K562 (cell line): ENCODE results near the gene CADPS2. TPM values are rescaled to one million over a fixed set of nuclear protein-coding genes. Genes with fewer than 3 reads are reported as not detected.

ENCODE experiments used
- ATAC-seq: fragments of 200-7000 bp; cut with Tn5 transposase; 3 replicates; pipeline ENCODE4 v1.9.1; 2020; ENCODE audit warnings: moderate library complexity
- BruUV-seq: library from RNA; stranded (reverse); fragments of 400-500 nt; replicated peaks from 2 replicates; lab custom pipeline; 2021; lab: Mats Ljungman, UMichigan
- CTCF ChIA-PET: fragments of 300-600 bp; formaldehyde crosslinking; extraction: SDS; loops from one replicate; lab custom pipeline; 2021; ENCODE audit warnings: low intra/inter-chr PET ratio; lab: Yijun Ruan, JAX
- POLR2A ChIA-PET: fragments of 300-600, 350-650 bp; sonication (Branson Sonifier 250); formaldehyde crosslinking; extraction: SDS; loops from one replicate; lab custom pipeline; 2021; ENCODE audit warnings: antibody characterized with exemption, inconsistent platforms; lab: Yijun Ruan, JAX
- DNase-seq, 4 experiments: peaks; one replicate each; pipeline versions ENCODE4 v3.0.0 to v3.0.0-alpha.2; 2011 to 2018; ENCODE audit warnings: low spot score in 3 of 4, mixed read lengths in 3 of 4; ENCODE audit errors: extremely low read depth in 1 of 4
- FAIRE-seq: peaks from 2 replicates; lab custom pipeline; 2011; peaks lifted over from hg19 to GRCh38; lab: Jason Lieb, UNC
- H2AFZ ChIP-seq: 2 replicates; pipeline ENCODE4 v1.6.0; 2011; ENCODE audit warnings: low read depth, low read length, control low read depth, inconsistent platforms
- H3K27ac ChIP-seq: fragments of 200-600 bp; 3 replicates; pipeline ENCODE4 v1.8.0; 2011; ENCODE audit warnings: low read depth, mild to moderate bottlenecking, control low read depth, inconsistent platforms, low read length, moderate library complexity, mixed read lengths; ENCODE audit errors: extremely low read depth
- H3K27me3 ChIP-seq, 2 experiments: fragments of 300-600 bp in 1 of 2; 2 replicates in 1 of 2; 3 replicates in 1 of 2; pipeline versions ENCODE4 v1.6.0 to v1.8.0; 2011; ENCODE audit warnings: inconsistent platforms in 2 of 2, low read length in 2 of 2, mild to moderate bottlenecking in 1 of 2, mixed read lengths in 1 of 2, moderate library complexity in 1 of 2; ENCODE audit not compliant: control insufficient read depth in 2 of 2, insufficient read depth in 2 of 2
- H3K36me3 ChIP-seq: fragments of 300-600 bp; 3 replicates; pipeline ENCODE4 v1.8.0; 2011; ENCODE audit warnings: mild to moderate bottlenecking, low read length, inconsistent platforms; ENCODE audit not compliant: control insufficient read depth, insufficient read depth
- H3K4me1 ChIP-seq, 2 experiments: fragments of 200-600 bp in 1 of 2; replicated peaks in 1 of 2; 2 replicates in 1 of 2; 3 replicates in 1 of 2; pipeline versions ENCODE4 v1.5.1 to v1.8.0; 2011; ENCODE audit warnings: inconsistent platforms in 2 of 2, low read length in 2 of 2, mild to moderate bottlenecking in 1 of 2, mixed read lengths in 1 of 2, moderate library complexity in 1 of 2; ENCODE audit not compliant: control insufficient read depth in 2 of 2, insufficient read depth in 2 of 2
- H3K4me2 ChIP-seq: 2 replicates; pipeline ENCODE4 v1.6.1; 2011; ENCODE audit warnings: low read length, control low read depth, inconsistent platforms, mixed read lengths; ENCODE audit not compliant: insufficient read depth
- H3K4me3 ChIP-seq: fragments of 200-600 bp; sonication (generic), shearing (Covaris generic); 2 replicates; pipeline ENCODE4 v1.5.1; 2016; ENCODE audit warnings: control low read depth, inconsistent platforms
- H3K79me2 ChIP-seq: fragments of 200-600 bp; 3 replicates; pipeline ENCODE4 v1.8.0; 2011; ENCODE audit warnings: low read length, inconsistent platforms; ENCODE audit not compliant: control insufficient read depth, insufficient read depth
- H3K9ac ChIP-seq, 2 experiments: 2 replicates each; pipeline versions ENCODE4 v1.6.0 to v1.6.1; 2011; ENCODE audit warnings: low read depth in 2 of 2, low read length in 2 of 2, control low read depth in 1 of 2, inconsistent platforms in 1 of 2, mild to moderate bottlenecking in 1 of 2, mixed read lengths in 1 of 2; ENCODE audit not compliant: insufficient read depth in 1 of 2
- H3K9me1 ChIP-seq: one replicate; pipeline ENCODE4 v1.6.0; 2011; ENCODE audit warnings: inconsistent platforms, mild to moderate bottlenecking, low read length, moderate library complexity; ENCODE audit not compliant: control insufficient read depth, insufficient read depth
- H3K9me3 ChIP-seq: replicated peaks from 2 replicates; pipeline ENCODE4 v1.5.1; 2011; ENCODE audit warnings: low read depth, low read length, inconsistent platforms; ENCODE audit not compliant: control insufficient read depth, insufficient read depth
- H4K20me1 ChIP-seq: replicated peaks from 2 replicates; pipeline ENCODE4 v1.6.1; 2011; ENCODE audit warnings: low read length, inconsistent platforms, mixed read lengths; ENCODE audit not compliant: control insufficient read depth, insufficient read depth
- BRF1 ChIP-seq: IDR thresholded peaks from 3 replicates; pipeline ENCODE4 v1.6.1; 2011; ENCODE audit warnings: borderline replicate concordance, mild to moderate bottlenecking; ENCODE audit not compliant: insufficient read length; ENCODE audit errors: extremely low read depth
- ERF ChIP-seq: fragments of 450-650 bp; formaldehyde crosslinking; IDR thresholded peaks from 2 replicates; pipeline ENCODE4 v1.4.0; 2020; ENCODE audit warnings: mild to moderate bottlenecking, mixed read lengths
- GATA2 ChIP-seq: sonication (generic); formaldehyde crosslinking; IDR thresholded peaks from 2 replicates; pipeline ENCODE4 v1.4.0; 2020; ENCODE audit warnings: mild to moderate bottlenecking, missing genetic modification reagents
- MAFF ChIP-seq: IDR thresholded peaks from 2 replicates; pipeline ENCODE4 v1.6.1; 2012; ENCODE audit warnings: low read length, improper control_type of control experiment
- RCOR1 ChIP-seq, 2 experiments: IDR thresholded peaks; 2 replicates each; pipeline ENCODE4 v1.6.1; 2012; ENCODE audit warnings: low read depth in 2 of 2, low read length in 2 of 2, borderline replicate concordance in 1 of 2, improper control_type of control experiment in 1 of 2
- RFX5 ChIP-seq: IDR thresholded peaks from 2 replicates; pipeline ENCODE4 v1.6.1; 2011; ENCODE audit warnings: low read depth, mild to moderate bottlenecking, improper control_type of control experiment, low read length
- SUPT5H ChIP-seq: fragments of 450-650 bp; IDR thresholded peaks from 2 replicates; pipeline ENCODE4 v1.6.1; 2016
- TGIF2 ChIP-seq: sonication (generic); formaldehyde crosslinking; IDR thresholded peaks from 2 replicates; pipeline ENCODE4 v1.8.1; 2022; ENCODE audit warnings: mild to moderate bottlenecking, missing genetic modification reagents, moderate library complexity
- ZNF311 ChIP-seq: fragments of 250-450 bp; sonication (Bioruptor Pico); IDR thresholded peaks from 2 replicates; pipeline ENCODE4 v1.4.0; 2020; ENCODE audit warnings: mild to moderate bottlenecking, moderate library complexity
- ZNF444 ChIP-seq: fragments of 250-450 bp; sonication (Bioruptor Pico); IDR thresholded peaks from 2 replicates; pipeline ENCODE4 v1.4.0; 2020; ENCODE audit warnings: mild to moderate bottlenecking, moderate library complexity
- in situ Hi-C: fragments of 300-500 bp; cut with MboI; formaldehyde crosslinking; loops from 4 replicates; pipeline ENCODE4 v1.15.0; 2018; ENCODE audit warnings: inconsistent platforms, mixed read lengths
- intact Hi-C: fragments of 100-400 bp; cut with micrococcal nuclease; formaldehyde crosslinking; loops from 2 replicates; pipeline ENCODE4 v1.14.2; 2022
- polyA plus RNA-seq, 8 experiments: library from polyadenylated mRNA; depleted of rRNA in 4 of 8; stranded (reverse) in 5 of 8; unstranded in 3 of 8; fragments of >200 nt; fragmentation: Nextera tagmentation in 2 of 8; fragmentation: Illumina TruSeq in 1 of 8; extraction: Ambion mirVana in 2 of 8; extraction: Trizol in 1 of 8; gene quantifications; 2 replicates each; pipeline versions ENCODE4 v1.2.1 to v1.2.3, GENCODE V29; 2011 to 2014; ENCODE audit warnings: inconsistent platforms in 1 of 8, missing spikeins in 1 of 8
- total RNA-seq, 7 experiments: library from RNA; depleted of rRNA in 6 of 7; stranded (reverse); fragments of >200 nt in 6 of 7; fragmentation: Illumina TruSeq in 2 of 7; extraction: Trizol in 2 of 7; gene quantifications; 2 replicates each; pipeline versions ENCODE4 v1.2.1 to v1.2.3, GENCODE V29; 2011 to 2021; ENCODE audit warnings: low replicate concordance in 1 of 7
- TF ChIP-seq, protein P1 (sequence below): IDR thresholded peaks from 2 replicates; pipeline ENCODE4 v1.6.1; 2011; ENCODE audit warnings: borderline replicate concordance, low read depth, mild to moderate bottlenecking, moderate library complexity, low read length; ENCODE audit not compliant: insufficient read depth, poor library complexity, severe bottlenecking
- TF ChIP-seq, protein P2 (sequence below): fragments of 250-450 bp; sonication (Bioruptor Pico); IDR thresholded peaks from 2 replicates; pipeline ENCODE4 v1.4.0; 2020; ENCODE audit warnings: borderline replicate concordance
- TF ChIP-seq, protein P3 (sequence below): sonication (generic); formaldehyde crosslinking; IDR thresholded peaks from 2 replicates; pipeline ENCODE4 v1.8.1; 2023; ENCODE audit warnings: missing genetic modification reagents, mild to moderate bottlenecking, borderline replicate concordance

CADPS2 gene
- total and polyA plus RNA-seq, 9 of the 15 experiments (the other 6 are each of a cell fraction or from before 2014, with no cell fraction given): 0.03 to 0.14 (median 0.04) TPM; not detected in 1

DNA sequence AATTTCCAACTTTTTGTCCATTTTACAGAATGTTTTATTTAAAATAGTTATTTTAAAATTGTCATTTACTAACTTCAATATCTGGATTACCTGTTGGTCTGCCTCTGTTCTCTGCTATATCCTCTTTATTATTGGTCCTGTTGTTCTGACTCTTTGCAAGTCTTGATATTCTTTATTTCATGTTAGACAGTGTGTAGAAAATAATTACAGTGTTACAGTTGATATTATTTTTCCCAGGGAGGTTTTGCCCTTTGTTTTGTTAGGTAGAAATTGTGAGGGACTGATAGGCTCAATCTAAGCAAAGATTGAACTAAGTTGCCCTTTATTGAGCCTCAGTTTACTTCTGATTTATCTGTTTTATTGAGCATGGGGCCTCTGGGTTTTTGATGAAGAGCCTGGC lies 49.4 kb upstream of the CADPS2 start (continued):
- TF ChIP-seq, protein P1, sequence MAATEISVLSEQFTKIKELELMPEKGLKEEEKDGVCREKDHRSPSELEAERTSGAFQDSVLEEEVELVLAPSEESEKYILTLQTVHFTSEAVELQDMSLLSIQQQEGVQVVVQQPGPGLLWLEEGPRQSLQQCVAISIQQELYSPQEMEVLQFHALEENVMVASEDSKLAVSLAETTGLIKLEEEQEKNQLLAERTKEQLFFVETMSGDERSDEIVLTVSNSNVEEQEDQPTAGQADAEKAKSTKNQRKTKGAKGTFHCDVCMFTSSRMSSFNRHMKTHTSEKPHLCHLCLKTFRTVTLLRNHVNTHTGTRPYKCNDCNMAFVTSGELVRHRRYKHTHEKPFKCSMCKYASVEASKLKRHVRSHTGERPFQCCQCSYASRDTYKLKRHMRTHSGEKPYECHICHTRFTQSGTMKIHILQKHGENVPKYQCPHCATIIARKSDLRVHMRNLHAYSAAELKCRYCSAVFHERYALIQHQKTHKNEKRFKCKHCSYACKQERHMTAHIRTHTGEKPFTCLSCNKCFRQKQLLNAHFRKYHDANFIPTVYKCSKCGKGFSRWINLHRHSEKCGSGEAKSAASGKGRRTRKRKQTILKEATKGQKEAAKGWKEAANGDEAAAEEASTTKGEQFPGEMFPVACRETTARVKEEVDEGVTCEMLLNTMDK: no peak
- no peak for TF ChIP-seq GATA2 (CRISPR knock-in tag)
- TF ChIP-seq SUPT5H: no peak
- no peak for TF ChIP-seq TGIF2
- TF ChIP-seq, all 486 proteins: peak for 0

DNA sequence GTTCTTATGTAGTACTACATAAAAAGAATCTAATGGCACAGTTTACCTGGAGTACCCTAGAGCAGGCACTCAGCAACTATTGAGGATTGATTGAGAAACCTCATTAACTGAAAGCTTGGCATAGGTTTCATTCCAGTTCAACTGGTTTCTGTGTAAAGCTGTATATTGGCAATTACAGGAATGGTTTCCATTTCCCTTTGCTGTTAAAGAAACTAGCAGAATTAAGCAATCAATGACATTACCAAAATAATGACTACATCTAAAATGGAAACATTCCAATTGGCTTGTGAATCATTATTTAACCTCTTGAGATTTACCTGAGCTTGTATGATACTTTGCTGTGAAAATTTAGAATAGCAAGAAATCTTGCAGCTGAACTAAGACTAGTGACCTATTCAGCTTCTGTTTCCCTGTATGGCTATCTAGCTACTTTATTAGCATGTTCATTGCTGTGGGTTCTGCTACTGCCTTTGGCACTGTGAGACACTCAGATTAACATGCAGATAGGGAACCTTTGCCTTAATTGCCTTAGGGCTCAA lies 33.5 kb upstream of the CADPS2 start:
- Histone ChIP-seq H3K27me3 (no peaks in the 10 kb centered on the region), H2AFZ (no peak overlapping the region), H4K20me1 (no peaks in the 10 kb centered on the region), H3K4me2 (no peak overlapping the region), H3K9me3 (0 out of 2 replicates have a peak, but pooled peaks cover 2% of the 10 kb centered on the region), H3K79me2 (no peaks in the 10 kb centered on the region), H3K36me3 (no peaks in the 10 kb centered on the region), H3K4me3 (no peak overlapping the region), H3K9ac (no peak overlapping the region), H3K9me1 (no peaks in the 10 kb centered on the region), H3K27ac (no peak overlapping the region), H3K4me1 (no peaks in the 10 kb centered on the region)
- no TSS peak for BruUV-seq
- ATAC-seq: no peak
- no peak for FAIRE-seq
- no peak for DNase-seq
- in situ Hi-C loops (no loop called here), intact Hi-C loops (no loop called here)
- ChIA-PET POLR2A (no interaction called here), CTCF (no interaction called here)
- TF ChIP-seq BRF1 (no peak), RFX5 (no peak), ZNF444 (CRISPR knock-in tag) (no peak), RCOR1 (IDR thresholded peaks at IDR 0.05; ENCODE audit: borderline replicate concordance in 1 of 2, low read depth in 2 of 2, low read length in 2 of 2) (no peak), MAFF (no peak), ERF (CRISPR knock-in tag) (no peak), ZNF311 (CRISPR knock-in tag) (no peak)
- TF ChIP-seq, protein P2, sequence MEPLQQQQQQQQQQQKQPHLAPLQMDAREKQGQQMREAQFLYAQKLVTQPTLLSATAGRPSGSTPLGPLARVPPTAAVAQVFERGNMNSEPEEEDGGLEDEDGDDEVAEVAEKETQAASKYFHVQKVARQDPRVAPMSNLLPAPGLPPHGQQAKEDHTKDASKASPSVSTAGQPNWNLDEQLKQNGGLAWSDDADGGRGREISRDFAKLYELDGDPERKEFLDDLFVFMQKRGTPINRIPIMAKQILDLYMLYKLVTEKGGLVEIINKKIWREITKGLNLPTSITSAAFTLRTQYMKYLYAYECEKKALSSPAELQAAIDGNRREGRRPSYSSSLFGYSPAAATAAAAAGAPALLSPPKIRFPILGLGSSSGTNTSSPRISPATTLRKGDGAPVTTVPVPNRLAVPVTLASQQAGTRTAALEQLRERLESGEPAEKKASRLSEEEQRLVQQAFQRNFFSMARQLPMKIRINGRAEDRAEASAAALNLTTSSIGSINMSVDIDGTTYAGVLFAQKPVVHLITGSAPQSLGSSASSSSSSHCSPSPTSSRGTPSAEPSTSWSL (CRISPR knock-in tag): no peak
- TF ChIP-seq, protein P3, sequence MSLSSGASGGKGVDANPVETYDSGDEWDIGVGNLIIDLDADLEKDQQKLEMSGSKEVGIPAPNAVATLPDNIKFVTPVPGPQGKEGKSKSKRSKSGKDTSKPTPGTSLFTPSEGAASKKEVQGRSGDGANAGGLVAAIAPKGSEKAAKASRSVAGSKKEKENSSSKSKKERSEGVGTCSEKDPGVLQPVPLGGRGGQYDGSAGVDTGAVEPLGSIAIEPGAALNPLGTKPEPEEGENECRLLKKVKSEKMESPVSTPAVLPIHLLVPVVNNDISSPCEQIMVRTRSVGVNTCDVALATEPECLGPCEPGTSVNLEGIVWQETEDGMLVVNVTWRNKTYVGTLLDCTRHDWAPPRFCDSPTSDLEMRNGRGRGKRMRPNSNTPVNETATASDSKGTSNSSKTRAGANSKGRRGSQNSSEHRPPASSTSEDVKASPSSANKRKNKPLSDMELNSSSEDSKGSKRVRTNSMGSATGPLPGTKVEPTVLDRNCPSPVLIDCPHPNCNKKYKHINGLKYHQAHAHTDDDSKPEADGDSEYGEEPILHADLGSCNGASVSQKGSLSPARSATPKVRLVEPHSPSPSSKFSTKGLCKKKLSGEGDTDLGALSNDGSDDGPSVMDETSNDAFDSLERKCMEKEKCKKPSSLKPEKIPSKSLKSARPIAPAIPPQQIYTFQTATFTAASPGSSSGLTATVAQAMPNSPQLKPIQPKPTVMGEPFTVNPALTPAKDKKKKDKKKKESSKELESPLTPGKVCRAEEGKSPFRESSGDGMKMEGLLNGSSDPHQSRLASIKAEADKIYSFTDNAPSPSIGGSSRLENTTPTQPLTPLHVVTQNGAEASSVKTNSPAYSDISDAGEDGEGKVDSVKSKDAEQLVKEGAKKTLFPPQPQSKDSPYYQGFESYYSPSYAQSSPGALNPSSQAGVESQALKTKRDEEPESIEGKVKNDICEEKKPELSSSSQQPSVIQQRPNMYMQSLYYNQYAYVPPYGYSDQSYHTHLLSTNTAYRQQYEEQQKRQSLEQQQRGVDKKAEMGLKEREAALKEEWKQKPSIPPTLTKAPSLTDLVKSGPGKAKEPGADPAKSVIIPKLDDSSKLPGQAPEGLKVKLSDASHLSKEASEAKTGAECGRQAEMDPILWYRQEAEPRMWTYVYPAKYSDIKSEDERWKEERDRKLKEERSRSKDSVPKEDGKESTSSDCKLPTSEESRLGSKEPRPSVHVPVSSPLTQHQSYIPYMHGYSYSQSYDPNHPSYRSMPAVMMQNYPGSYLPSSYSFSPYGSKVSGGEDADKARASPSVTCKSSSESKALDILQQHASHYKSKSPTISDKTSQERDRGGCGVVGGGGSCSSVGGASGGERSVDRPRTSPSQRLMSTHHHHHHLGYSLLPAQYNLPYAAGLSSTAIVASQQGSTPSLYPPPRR: no peak
